GM18909 (cell line): ENCODE measurements around the gene SMPD1.

Source experiments
- ATAC-seq: cut with Tn5 transposase; IDR thresholded peaks from one replicate; pipeline ENCODE4 v1.9.1; 2021; ENCODE audit warnings: mild to moderate bottlenecking; ENCODE audit not compliant: unreplicated experiment, poor library complexity

The SMPD1 gene

GRCh38 chr11:6410695-6411430 lies 20.6 kb downstream of the SMPD1 start:
- no peak for ATAC-seq

- ATAC-seq, result no peak
These were observed 21.3 kb downstream of the SMPD1 start for GRCh38 chr11:6411594-6412031.

DNA sequence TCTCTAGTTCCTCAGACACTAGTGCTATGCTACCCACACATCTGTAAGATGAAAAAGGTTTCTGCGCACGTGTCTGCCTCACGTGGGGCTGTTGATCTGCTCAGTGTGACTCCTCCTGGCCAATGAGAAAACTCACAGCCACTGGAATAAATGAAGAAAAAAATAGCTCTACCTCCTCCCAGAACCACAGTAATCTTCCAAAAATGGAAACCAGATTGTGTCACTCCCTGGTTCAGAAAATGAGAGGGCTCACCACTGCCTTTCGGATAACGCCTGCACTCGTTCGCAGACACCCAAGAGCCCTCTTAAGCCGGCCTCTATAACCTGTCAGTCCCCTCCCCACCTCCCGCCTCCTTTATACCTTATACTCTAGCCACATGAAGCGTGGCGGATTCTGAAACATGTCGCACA lies 23.5 kb downstream of the SMPD1 start:
- ATAC-seq, result no peak

GRCh38 chr11:6414874-6415328 lies 24.6 kb downstream of the SMPD1 start:
- peak; percentile 62 for ATAC-seq

- no peak for ATAC-seq
These were observed 25.5 kb downstream of the SMPD1 start for GRCh38 chr11:6415797-6416196.

GRCh38 chr11:6417907-6418556 lies 27.8 kb downstream of the SMPD1 start:
- ATAC-seq, result no peak

GRCh38 chr11:6418557-6419008 lies 28.3 kb downstream of the SMPD1 start:
- ATAC-seq, result peak; percentile 8

DNA sequence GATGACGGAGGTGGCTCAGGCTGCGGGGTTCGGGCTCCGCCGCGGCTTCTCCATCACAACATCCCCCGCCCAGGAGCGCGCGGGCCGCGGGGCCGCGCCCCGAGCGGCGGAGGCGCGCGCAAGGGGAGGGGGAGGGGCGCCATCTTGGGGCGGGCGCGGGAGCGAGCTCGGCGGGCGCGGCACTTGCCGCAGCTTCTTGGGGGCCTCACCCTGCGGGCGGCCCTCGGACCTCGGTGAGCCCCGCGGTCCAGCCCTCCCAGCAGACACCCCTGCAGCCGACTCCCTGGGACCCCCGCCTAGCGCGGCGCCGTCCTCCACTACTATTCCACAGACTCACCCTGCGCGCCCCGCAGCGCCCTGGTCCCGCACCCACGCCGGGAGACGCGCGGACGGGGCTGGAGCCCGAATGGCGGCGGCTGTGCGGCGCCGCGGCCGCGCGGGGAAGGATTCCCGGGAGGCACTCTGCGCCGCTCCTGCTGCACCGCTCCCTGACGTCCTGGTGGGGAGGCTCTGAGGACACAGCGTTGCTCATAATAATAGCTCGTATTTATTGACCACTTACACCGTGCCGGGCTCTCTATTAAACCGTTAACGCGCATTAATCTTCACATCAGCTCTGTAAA lies 28.8 kb downstream of the SMPD1 start, which contains the start of gene APBB1:
Gene APBB1 (minus strand): TSS at position 86 of the 623 bp plus-strand sequence. CDS start 7,747 bp downstream, outside the sequence.
- peak; percentile 44 for ATAC-seq

- no peak for ATAC-seq
These were observed 30.4 kb downstream of the SMPD1 start for GRCh38 chr11:6420677-6421076.

DNA sequence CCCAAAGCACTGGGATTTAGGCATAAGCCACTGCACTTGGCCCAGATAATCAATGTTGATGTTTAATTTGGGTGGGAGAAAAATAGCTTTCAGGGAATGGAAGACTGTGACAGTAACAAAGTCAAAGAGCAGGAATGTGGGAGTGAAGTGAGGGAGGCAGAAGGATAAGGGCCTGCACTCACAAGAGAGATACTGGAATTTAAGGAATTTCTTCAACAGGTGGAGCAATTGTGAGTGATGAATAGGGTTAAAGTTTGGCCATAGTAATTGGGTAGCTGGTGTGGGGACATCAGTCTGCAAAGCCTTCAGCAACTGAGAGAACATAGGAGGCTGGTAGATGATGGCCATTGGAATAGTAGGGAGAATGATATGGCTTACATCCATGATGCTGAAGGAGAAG lies 37.2 kb downstream of the SMPD1 start:
- ATAC-seq, result no peak

- no peak for ATAC-seq
These were observed 41.6 kb downstream of the SMPD1 start for GRCh38 chr11:6431861-6432260.

DNA sequence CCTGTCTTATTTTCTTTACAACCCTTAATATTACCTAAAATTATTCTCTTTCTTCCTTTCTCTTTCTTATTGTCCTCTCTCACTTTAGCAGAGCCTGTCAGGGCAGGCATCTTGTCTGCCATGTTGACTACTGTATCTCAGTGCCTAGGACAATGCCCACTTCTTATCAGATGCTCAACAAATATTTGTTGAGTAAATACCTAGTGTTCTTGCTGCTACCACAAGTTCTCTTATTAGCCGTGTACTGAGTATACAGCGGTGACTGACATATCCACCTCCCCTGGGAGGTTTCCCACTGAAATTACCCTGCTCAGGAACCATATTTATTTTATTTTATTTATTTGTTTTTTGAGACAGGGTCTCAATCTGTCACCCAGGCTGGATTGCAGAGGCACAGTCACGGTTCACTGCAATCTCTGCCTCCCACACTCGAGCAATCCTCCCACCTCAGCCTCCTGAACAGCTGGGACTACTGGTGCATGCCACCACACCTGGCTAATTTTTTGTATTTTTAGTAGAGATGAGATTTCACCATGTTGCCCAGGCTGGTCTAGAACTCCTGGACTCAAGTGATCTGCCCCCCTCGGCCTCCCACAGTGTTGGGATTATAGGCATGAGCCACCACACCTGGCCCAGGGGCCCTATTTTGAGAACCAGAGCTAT lies 43.9 kb downstream of the SMPD1 start:
- peak; percentile 45 for ATAC-seq

DNA sequence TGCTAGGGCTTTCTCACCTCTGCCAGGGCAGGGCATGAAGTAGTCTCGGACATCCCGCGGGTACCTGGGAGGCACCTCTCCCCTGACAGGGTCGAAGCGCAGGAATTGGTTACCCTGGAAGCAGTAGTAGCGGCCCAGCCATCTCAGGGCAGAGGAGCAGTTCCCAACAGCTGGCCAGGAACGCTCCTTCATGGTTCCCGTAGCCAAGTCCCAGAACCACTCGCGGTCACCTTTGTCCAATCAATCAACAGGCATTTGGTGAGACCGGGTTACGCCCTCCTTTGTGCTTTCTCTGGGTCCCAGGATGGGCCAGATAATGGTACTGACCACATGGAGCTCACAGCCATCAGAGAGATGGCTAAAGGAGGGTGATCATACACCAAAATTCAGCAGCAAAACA lies 47.1 kb downstream of the SMPD1 start:
- no peak for ATAC-seq

- ATAC-seq, result no peak
These were observed 47.7 kb downstream of the SMPD1 start for GRCh38 chr11:6437993-6438392.

DNA sequence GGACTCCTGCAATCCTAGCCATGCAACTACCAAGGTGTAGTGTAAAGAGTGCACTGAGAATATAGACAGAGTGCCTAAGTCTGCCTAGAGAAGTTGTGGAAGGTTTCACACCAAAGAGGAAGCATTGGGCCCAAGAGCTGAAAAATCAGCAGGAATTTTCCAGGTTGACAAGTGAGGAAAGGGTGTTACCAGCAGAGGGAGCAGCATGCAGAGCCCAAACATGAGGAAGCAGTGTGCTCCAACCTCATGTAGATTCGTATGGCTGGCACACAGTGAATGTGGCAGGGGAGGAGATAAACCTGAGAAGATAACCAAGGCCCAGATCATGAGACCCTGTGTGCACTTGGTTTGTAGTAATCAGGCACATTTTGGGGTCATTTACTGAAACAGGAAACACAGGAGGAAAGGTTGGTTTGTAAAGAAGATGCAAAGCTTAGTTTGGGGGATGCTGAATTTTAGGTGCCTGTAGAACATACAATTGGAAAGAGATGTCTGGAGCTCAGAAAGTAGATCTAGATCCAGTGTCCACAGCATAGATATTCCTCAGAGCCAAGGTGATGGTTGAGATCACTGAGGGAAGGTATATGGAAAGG lies 48.8 kb downstream of the SMPD1 start:
- ATAC-seq, result no peak

DNA sequence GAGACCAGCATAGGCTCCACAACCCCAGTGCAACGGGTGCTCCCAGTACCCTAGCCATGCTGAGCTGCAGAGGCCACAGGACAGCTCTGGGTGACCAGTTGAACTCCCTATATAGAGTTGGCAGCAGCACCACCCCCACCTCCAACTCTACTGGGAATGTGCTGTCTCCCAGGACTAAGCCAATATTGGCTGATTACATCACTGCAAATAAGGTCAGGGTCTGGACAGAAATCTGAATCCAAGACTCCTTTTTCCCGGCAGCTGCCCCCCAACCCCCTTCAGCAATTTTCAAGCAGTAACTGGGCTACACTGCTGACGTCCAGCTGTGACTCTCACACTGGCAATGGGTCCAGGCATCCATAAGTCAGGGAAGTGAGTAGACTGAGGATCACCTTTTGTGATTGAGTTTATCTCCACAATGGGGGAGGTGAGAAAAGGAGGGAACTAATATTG lies 50.7 kb downstream of the SMPD1 start, which contains the start of gene HPX:
Gene HPX (minus strand): TSS at position 82 of the 453 bp plus-strand sequence. CDS start 24 bp downstream, at position 58.
- no peak for ATAC-seq

DNA sequence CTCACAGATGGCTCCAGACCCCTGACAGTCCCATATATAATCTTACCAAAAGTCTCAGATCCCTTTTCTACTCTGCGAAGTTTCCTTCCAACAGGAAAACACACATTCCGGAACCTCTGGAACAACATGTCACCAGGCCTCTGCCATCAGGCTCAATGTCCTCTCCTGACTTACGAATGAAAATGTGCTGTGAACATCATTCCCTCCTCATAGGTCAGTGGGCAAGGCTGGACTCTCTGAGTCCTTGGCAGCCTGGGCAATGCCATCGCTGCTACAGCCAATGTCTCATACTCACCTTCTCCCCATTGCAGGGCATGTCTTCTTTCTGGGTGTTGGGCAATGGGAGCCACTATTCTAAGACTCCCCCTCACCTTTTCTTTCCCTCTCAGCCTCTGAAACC lies 52.2 kb downstream of the SMPD1 start:
- ATAC-seq, result no peak

DNA sequence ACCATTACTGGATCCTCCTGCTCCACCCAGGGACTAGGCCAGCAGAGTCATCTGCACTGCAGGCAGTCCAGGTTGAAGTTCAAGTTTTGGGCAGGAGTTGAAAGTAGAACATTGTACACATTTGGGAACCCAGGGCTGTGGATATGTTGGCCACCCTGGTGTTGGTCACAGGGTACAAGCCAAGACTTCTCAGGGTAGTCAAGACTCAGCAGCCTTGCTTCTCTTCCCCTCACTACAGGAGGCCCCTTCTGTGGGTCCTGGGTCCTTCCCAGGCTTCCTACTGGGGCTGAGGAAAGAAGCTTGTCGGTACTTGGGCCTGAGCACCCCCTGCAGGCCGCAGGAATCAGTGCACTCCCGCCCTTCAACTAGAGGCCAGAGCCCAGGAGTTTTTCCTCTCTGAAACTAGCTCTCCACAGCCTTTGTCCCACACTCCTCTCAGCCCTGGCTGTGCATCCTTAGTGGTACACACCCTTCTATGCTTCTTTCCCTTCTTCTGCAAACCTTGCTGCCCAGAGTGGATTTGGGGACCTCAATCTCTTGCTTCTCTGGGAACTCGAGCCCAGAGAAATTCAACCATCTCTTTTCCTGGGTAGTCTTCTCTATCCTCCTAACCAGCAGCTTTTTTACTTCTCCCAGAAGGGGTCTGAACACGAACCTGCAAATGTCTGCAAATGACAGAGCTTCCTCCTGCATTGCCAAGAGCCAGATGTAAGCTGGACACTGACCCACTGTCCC lies 53.2 kb downstream of the SMPD1 start:
- peak; percentile 83 for ATAC-seq
